Bronchial epithelial cell (primary cell): ENCODE measurements around the gene TMEM117. TPM values are rescaled to one million over a fixed set of nuclear protein-coding genes. Genes with fewer than 3 reads are reported as not detected.

Source experiments
- DNase-seq: peaks from one replicate; pipeline ENCODE4 v3.0.0-alpha.2; 2010; ENCODE audit warnings: low read depth
- FAIRE-seq: peaks from 2 replicates; lab custom pipeline; 2011; peaks lifted over from hg19 to GRCh38; lab: Jason Lieb, UNC
- H3K27me3 ChIP-seq: 2 replicates; pipeline ENCODE4 v1.5.1; 2011; ENCODE audit warnings: low read length; ENCODE audit not compliant: control insufficient read depth, insufficient read depth
- H3K36me3 ChIP-seq: 2 replicates; pipeline ENCODE4 v1.5.1; 2011; ENCODE audit warnings: low read length; ENCODE audit not compliant: control insufficient read depth, insufficient read depth
- H3K4me3 ChIP-seq: 2 replicates; pipeline ENCODE4 v1.5.1; 2011; ENCODE audit warnings: mild to moderate bottlenecking, low read depth, low read length, control low read depth
- CTCF ChIP-seq: IDR thresholded peaks from 2 replicates; pipeline ENCODE4 v1.5.1; 2011; ENCODE audit warnings: mild to moderate bottlenecking, moderate library complexity, low read length, control low read depth, inconsistent platforms; ENCODE audit not compliant: insufficient read depth, severe bottlenecking
- total RNA-seq: library from RNA; depleted of rRNA; stranded (reverse); fragments of >200 nt; gene quantifications from 2 replicates; pipeline ENCODE4 v1.2.1, GENCODE V29; 2014

TMEM117 gene
- total RNA-seq, 1 donor from 2014 or later: 6.6 TPM

- no peaks in the 10 kb centered on the region for H3K27me3 ChIP-seq
- no peaks in the 10 kb centered on the region for H3K36me3 ChIP-seq
- DNase-seq: no peak
- FAIRE-seq: no peak
- no peak overlapping the region for H3K4me3 ChIP-seq
- no peak for TF ChIP-seq CTCF
These were observed 370.2 kb downstream of the TMEM117 start for GRCh38 chr12:44206045-44206444.

- peak; percentile 50 for FAIRE-seq
- peak; percentile 90 for DNase-seq
- TF ChIP-seq CTCF: no peak
- no peaks in the 10 kb centered on the region for H3K27me3 ChIP-seq
- no peaks in the 10 kb centered on the region for H3K36me3 ChIP-seq
- no peak overlapping the region for H3K4me3 ChIP-seq
These were observed 381.4 kb downstream of the TMEM117 start for GRCh38 chr12:44217146-44217883.

GRCh38 chr12:44223736-44224135 is 387.9 kb downstream of the TMEM117 start:
- H3K36me3 ChIP-seq: no peaks in the 10 kb centered on the region
- DNase-seq: no peak
- H3K27me3 ChIP-seq: no peaks in the 10 kb centered on the region
- TF ChIP-seq CTCF: no peak
- FAIRE-seq: no peak
- H3K4me3 ChIP-seq: no peak overlapping the region

- DNase-seq: no peak
- no peaks in the 10 kb centered on the region for H3K36me3 ChIP-seq
- no peaks in the 10 kb centered on the region for H3K27me3 ChIP-seq
- no peak overlapping the region for H3K4me3 ChIP-seq
- no peak for FAIRE-seq
- no peak for TF ChIP-seq CTCF
These were observed 388.7 kb downstream of the TMEM117 start for GRCh38 chr12:44224399-44225148.

- H3K27me3 ChIP-seq: no peaks in the 10 kb centered on the region
- no peak overlapping the region for H3K4me3 ChIP-seq
- FAIRE-seq (no peak), DNase-seq (no peak)
- no peak for TF ChIP-seq CTCF
- H3K36me3 ChIP-seq: no peaks in the 10 kb centered on the region
These were observed 389.2 kb downstream of the TMEM117 start for GRCh38 chr12:44225149-44225510.
